OCI-LY1 (cell line): ENCODE data around the gene SRD5A1.

ENCODE experiments used
- EZH2 ChIP-seq: fragments of 200-600 bp; sonication (generic), shearing (Covaris generic); IDR thresholded peaks from 2 replicates; pipeline ENCODE4 v1.8.0; 2017; ENCODE audit warnings: borderline replicate concordance, mixed run types, mild to moderate bottlenecking, antibody characterized with exemption, low read length, moderate library complexity, mixed read lengths
- TF ChIP-seq, protein P1 (sequence below): fragments of 200-600 bp; sonication (generic), shearing (Covaris generic); IDR thresholded peaks from 2 replicates; pipeline ENCODE4 v1.5.1; 2017; ENCODE audit warnings: mild to moderate bottlenecking, antibody characterized with exemption, low read length, moderate library complexity, mixed read lengths

DNA sequence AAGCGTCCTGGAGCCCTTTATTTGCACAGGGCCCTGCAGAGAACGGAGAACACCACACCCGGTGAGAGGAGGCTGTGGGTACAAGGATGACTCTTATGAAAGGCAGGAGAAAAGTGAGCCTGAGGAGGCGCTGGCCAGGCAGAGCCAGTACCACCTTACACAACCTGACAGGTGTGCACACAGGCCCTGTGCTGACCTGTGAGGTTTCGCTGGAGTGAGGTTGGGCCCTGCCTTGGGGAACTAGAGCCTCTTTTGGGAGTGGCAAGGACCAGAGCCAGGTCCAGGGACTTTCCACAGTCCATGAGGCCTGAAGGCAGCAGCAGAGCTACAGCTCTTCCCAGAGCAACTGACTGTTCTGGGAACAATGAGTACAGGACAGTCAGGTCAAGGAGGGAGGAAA is 3.1 kb downstream of the SRD5A1 start:
- TF ChIP-seq, protein P1, sequence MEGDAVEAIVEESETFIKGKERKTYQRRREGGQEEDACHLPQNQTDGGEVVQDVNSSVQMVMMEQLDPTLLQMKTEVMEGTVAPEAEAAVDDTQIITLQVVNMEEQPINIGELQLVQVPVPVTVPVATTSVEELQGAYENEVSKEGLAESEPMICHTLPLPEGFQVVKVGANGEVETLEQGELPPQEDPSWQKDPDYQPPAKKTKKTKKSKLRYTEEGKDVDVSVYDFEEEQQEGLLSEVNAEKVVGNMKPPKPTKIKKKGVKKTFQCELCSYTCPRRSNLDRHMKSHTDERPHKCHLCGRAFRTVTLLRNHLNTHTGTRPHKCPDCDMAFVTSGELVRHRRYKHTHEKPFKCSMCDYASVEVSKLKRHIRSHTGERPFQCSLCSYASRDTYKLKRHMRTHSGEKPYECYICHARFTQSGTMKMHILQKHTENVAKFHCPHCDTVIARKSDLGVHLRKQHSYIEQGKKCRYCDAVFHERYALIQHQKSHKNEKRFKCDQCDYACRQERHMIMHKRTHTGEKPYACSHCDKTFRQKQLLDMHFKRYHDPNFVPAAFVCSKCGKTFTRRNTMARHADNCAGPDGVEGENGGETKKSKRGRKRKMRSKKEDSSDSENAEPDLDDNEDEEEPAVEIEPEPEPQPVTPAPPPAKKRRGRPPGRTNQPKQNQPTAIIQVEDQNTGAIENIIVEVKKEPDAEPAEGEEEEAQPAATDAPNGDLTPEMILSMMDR = no peak
- no peak for TF ChIP-seq EZH2
